Stomach (tissue), 9 donors: Measurements from ENCODE around the gene ATXN1. TPM values are rescaled to one million over a fixed set of nuclear protein-coding genes. Genes with fewer than 3 reads are reported as not detected.
"Not testable (repeated sequence)": the region's sequence is repeated elsewhere in the genome, so short reads cannot be mapped to it uniquely, and the experiment has no call there.

Experiments
- DNase-seq, 2 donors: peaks; one replicate each; pipeline versions ENCODE4 v3.0.0 to v3.0.0-alpha.2; 2013 to 2019
- H3K27ac ChIP-seq, 5 donors: fragments of 200-600 bp in 4 of 5; sonication (generic) in 4 of 5; one replicate each; pipeline ENCODE4 v1.5.1; 2013 to 2019; ENCODE audit warnings: mild to moderate bottlenecking in 1 of 5, moderate library complexity in 1 of 5
- H3K27me3 ChIP-seq, 3 donors: fragments of 200-600 bp; sonication (generic); one replicate each; pipeline ENCODE4 v1.5.1; 2017 to 2019; ENCODE audit warnings: mixed run types in 1 of 3
- H3K36me3 ChIP-seq, 4 donors: fragments of 200-600 bp; sonication (generic); 1 replicate in 3 of 4; 2 replicates in 1 of 4; pipeline ENCODE4 v1.5.1; 2016 to 2019
- H3K4me1 ChIP-seq, 4 donors: fragments of 200-600 bp; sonication (generic); one replicate each; pipeline ENCODE4 v1.5.1; 2016 to 2019
- H3K4me3 ChIP-seq, 4 donors: fragments of 200-600 bp; sonication (generic) in 3 of 4; one replicate each; pipeline ENCODE4 v1.5.1; 2016 to 2019; ENCODE audit warnings: mild to moderate bottlenecking in 1 of 4
- H3K9me3 ChIP-seq, 4 donors: fragments of 200-600 bp; sonication (generic); one replicate each; pipeline ENCODE4 v1.5.1; 2016 to 2019
- CTCF ChIP-seq, 7 experiments: fragments of 450-650 bp in 4 of 7; fragments of 200-600 bp in 3 of 7; sonication (generic) in 3 of 7; IDR thresholded peaks; one replicate each; pipeline ENCODE4 v1.5.1; 2016 to 2019; ENCODE audit warnings: antibody characterized with exemption in 7 of 7, control low read depth in 2 of 7, mild to moderate bottlenecking in 1 of 7
- EP300 ChIP-seq: sonication (generic); formaldehyde crosslinking; IDR thresholded peaks from one replicate; pipeline ENCODE4 v1.6.1; 2017; ENCODE audit warnings: antibody characterized with exemption
- POLR2A ChIP-seq, 4 donors: fragments of 450-650 bp; IDR thresholded peaks; one replicate each; pipeline ENCODE4 v1.6.1; 2016; ENCODE audit warnings: antibody characterized with exemption in 4 of 4, control low read depth in 2 of 4, mild to moderate bottlenecking in 1 of 4, moderate library complexity in 1 of 4
- POLR2AphosphoS5 ChIP-seq, 3 donors: sonication (generic); formaldehyde crosslinking; IDR thresholded peaks; one replicate each; pipeline ENCODE4 v1.6.1; 2016; ENCODE audit warnings: antibody characterized with exemption in 3 of 3
- whole genome bisulfite sequencing, 5 donors: extraction: QIAGEN DNeasy Blood & Tissue Kit in 3 of 5; methylation state at CpG; one replicate each; pipeline versions ENCODE4 v1.1.5 to v1.1.7; 2013 to 2018; 5-methylcytosine and 5-hydroxymethylcytosine counted together
- intact Hi-C: fragments of 100-400 bp; cut with DNase I; formaldehyde crosslinking; loops from one replicate; pipeline ENCODE4 v1.15.1; 2023; ENCODE audit warnings: low total_unique reads
- polyA plus RNA-seq, 3 donors: library from polyadenylated mRNA; stranded (reverse); fragments of 200-250 nt; gene quantifications; one replicate each; pipeline ENCODE4 v1.2.3, GENCODE V29; 2013
- total RNA-seq, 5 donors: library from RNA; depleted of rRNA; stranded (reverse); fragments of >200 nt; gene quantifications; one replicate each; pipeline versions ENCODE4 v1.1.0 to v1.2.3, GENCODE V29; 2014 to 2016
- donor health status: healthy with polysubstance abuse.
- donor health status: Bipolar disorder and iron deficiency.
- donor health status: healthy.

The ATXN1 gene
- total and polyA plus RNA-seq, 8 donors: 5.2 to 106 (median 39.0) TPM

DNA sequence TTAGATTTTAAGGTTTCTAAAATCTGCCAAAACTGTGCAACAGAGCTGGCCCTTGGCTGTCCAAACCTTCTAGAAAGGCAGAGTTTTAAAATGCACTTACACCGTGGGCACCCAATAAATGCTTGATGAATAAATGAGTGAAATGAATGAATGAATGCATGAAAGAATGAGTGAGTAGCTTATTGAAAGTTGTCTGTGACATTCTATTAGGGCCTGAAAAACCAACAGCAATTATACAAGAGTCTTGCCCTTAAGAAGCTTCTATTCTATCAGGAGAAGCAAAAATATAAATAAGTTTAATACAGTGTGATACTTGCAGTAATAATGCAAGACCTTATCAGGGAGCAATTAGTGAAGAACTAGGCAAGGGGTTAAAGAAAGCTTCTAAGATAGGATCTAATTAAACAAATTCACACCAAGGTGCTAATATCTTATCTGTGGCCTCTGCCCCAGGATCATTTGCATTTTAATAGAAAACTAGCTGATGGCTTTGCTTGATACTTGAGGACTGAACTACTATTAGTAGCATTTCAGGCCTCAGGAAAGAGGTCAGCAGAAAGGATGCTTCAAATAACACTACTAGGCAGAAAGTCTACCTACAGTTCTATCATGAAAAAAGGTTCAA lies 292.2 kb downstream of the ATXN1 start:
- no peak overlapping the region for H3K4me3 ChIP-seq
- DNase-seq: no peak
- H3K9me3 ChIP-seq: no peaks in the 10 kb centered on the region
- no peaks in the 10 kb centered on the region for H3K36me3 ChIP-seq
- intact Hi-C loops: no loop called here
- 91 to 100% (median 100%) methylated on average over 1 of the region's 1 CpG for WGBS, 5 donors
- no peak overlapping the region for H3K27ac ChIP-seq
- H3K27me3 ChIP-seq: no peaks in the 10 kb centered on the region
- H3K4me1 ChIP-seq: peaks cover 11 to 36% (median 22%) of the 10 kb centered on the region in 4 donors
- TF ChIP-seq CTCF (IDR thresholded peaks at IDR 0.05): no peak
- no peak for TF ChIP-seq POLR2AphosphoS5 (IDR thresholded peaks at IDR 0.05)
- TF ChIP-seq EP300: no peak
- no peak for TF ChIP-seq POLR2A (IDR thresholded peaks at IDR 0.05)

- no peak for DNase-seq
- Histone ChIP-seq H3K36me3 (no peaks in the 10 kb centered on the region), H3K27ac (no peak overlapping the region), H3K27me3 (no peaks in the 10 kb centered on the region), H3K4me1 (peaks cover 0 to 19% (median 11%) of the 10 kb centered on the region in 4 donors), H3K4me3 (no peak overlapping the region), H3K9me3 (no peaks in the 10 kb centered on the region)
- TF ChIP-seq POLR2AphosphoS5 (IDR thresholded peaks at IDR 0.05) (no peak), EP300 (no peak), CTCF (IDR thresholded peaks at IDR 0.05) (no peak), POLR2A (IDR thresholded peaks at IDR 0.05) (no peak)
- intact Hi-C loops: no loop called here
- whole genome bisulfite sequencing, 5 donors: 90 to 96% (median 92%) methylated on average over 13 of the region's 13 CpGs
Measured at GRCh38 chr6:16466800-16467553, 294.3 kb downstream of the ATXN1 start.

DNA sequence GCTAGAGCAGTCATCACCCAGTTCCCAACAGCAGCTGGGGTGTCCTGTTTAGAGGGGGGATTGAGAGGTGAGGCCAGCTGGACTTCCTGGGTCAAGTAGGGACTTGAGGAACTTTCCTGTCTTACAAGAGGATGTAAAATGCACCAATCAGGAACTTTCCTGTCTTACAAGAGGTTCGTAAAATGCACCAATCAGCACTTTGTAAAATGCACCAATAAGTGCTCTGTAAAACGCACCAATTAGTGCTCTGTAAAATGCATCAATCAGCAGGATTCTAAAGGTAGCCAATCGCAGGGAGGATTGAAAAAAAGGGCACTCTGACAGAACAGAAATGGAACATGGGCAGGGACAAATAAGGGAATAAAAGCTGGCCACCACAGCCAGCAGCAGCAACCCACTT lies 297.2 kb downstream of the ATXN1 start:
- H3K9me3 ChIP-seq: no peaks in the 10 kb centered on the region
- intact Hi-C loops: no loop called here
- DNase-seq: no peak
- no peaks in the 10 kb centered on the region for H3K36me3 ChIP-seq
- WGBS, 5 donors: 96 to 100% (median 96%) methylated on average over 3 of the region's 3 CpGs
- H3K27me3 ChIP-seq: no peaks in the 10 kb centered on the region
- no peak overlapping the region for H3K27ac ChIP-seq
- H3K4me3 ChIP-seq: no peak overlapping the region
- peaks cover 0 to 26% (median 0%) of the 10 kb centered on the region in 4 donors for H3K4me1 ChIP-seq
- TF ChIP-seq EP300 (no peak), POLR2A (IDR thresholded peaks at IDR 0.05) (no peak), CTCF (IDR thresholded peaks at IDR 0.05) (no peak), POLR2AphosphoS5 (IDR thresholded peaks at IDR 0.05) (no peak)

DNA sequence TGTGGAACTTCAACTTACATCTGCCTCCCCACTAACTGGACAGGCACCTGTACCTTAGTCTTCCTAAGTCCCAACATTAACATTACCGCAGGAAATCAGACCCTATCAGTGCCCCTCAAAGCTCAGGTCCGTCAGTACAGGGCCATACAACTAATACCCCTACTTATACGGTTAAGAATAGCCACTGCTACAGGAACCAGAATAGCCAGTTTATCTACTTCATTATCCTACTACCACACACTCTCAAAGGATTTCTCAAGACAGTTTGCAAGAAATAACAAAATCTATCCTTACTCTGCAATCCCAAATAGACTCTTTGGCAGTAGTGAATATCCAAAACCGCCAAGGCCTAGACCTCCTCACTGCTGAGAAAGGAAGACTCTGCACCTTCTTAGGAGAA lies 298.0 kb downstream of the ATXN1 start:
- peaks cover 0 to 26% (median 0%) of the 10 kb centered on the region in 4 donors for H3K4me1 ChIP-seq
- H3K27ac ChIP-seq, H3K36me3 ChIP-seq, H3K27me3 ChIP-seq, intact Hi-C loops, DNase-seq, H3K4me3 ChIP-seq, H3K9me3 ChIP-seq: not testable (repeated sequence)
- 68 to 83% (median 75%) methylated on average over 4 of the region's 4 CpGs for WGBS, 5 donors

DNA sequence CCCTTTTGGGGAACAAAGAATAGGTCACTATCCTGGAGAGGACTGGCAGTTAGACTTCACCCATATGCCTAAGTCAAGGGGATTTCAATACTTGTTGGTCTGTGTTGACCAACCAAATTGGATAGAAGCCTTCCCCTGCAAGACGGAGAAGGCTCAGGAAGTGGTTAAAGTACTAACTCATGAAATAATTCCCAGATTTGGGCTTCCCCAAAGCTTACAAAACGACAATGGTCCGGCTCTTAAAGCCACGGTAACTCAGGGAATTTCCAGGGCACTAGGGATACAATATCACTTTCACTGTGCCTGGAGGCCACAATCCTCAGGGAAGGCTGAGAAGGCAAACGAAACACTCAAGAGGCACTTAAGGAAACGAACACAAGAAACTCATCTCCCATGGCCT lies 299.8 kb downstream of the ATXN1 start:
- Histone ChIP-seq H3K36me3 (no peaks in the 10 kb centered on the region), H3K4me3 (no peak overlapping the region), H3K9me3 (no peaks in the 10 kb centered on the region), H3K4me1 (peaks cover 0 to 32% (median 0%) of the 10 kb centered on the region in 4 donors), H3K27me3 (no peaks in the 10 kb centered on the region), H3K27ac (no peak overlapping the region)
- intact Hi-C loops: no loop called here
- WGBS, 5 donors: 66 to 89% (median 74%) methylated on average over 6 of the region's 6 CpGs
- no peak for DNase-seq
- no peak for TF ChIP-seq POLR2A (IDR thresholded peaks at IDR 0.05)
- no peak for TF ChIP-seq CTCF (IDR thresholded peaks at IDR 0.05)
- TF ChIP-seq POLR2AphosphoS5 (IDR thresholded peaks at IDR 0.05): no peak
- no peak for TF ChIP-seq EP300

GRCh38 chr6:16459472-16459871 lies 301.8 kb downstream of the ATXN1 start:
- H3K36me3 ChIP-seq, H3K4me3 ChIP-seq, DNase-seq, H3K9me3 ChIP-seq, H3K27ac ChIP-seq, intact Hi-C loops, H3K27me3 ChIP-seq: not testable (repeated sequence)
- 83 to 99% (median 85%) methylated on average over 5 of the region's 5 CpGs for WGBS, 5 donors
- peaks cover 3 to 41% (median 7%) of the 10 kb centered on the region in 4 donors for H3K4me1 ChIP-seq
